Mucosa of descending colon (tissue), 3 donors: ENCODE data around the gene TYW3. TPM values are rescaled to one million over a fixed set of nuclear protein-coding genes. Genes with fewer than 3 reads are reported as not detected.

Source experiments
- ATAC-seq: fragments of 200-7000 bp; cut with Tn5 transposase; one replicate; pipeline ENCODE4 v1.9.1; 2020; ENCODE audit warnings: mild to moderate bottlenecking, moderate library complexity
- DNase-seq, 3 donors: peaks; one replicate each; pipeline ENCODE4 v3.0.0-alpha.2; 2020
- H3K36me3 ChIP-seq: fragments of 200-600 bp; one replicate; pipeline ENCODE4 v1.8.0; 2021; ENCODE audit warnings: low read depth, mild to moderate bottlenecking
- H3K4me1 ChIP-seq: fragments of 200-600 bp; one replicate; pipeline ENCODE4 v1.8.0; 2021; ENCODE audit warnings: low read depth, mild to moderate bottlenecking
- H3K4me3 ChIP-seq: fragments of 200-600 bp; one replicate; pipeline ENCODE4 v1.8.0; 2021; ENCODE audit warnings: mild to moderate bottlenecking
- H3K9me3 ChIP-seq: fragments of 200-600 bp; one replicate; pipeline ENCODE4 v1.8.0; 2021; ENCODE audit warnings: mild to moderate bottlenecking
- intact Hi-C, 2 donors: fragments of 100-400 bp; cut with DNase I in 1 of 2; cut with micrococcal nuclease in 1 of 2; formaldehyde crosslinking; loops; one replicate each; pipeline versions ENCODE4 v1.11.0 to v1.11.1; 2022; cut with DNase I, micrococcal nuclease
- total RNA-seq, 3 donors: library from RNA; stranded (reverse); fragmentation: NEBNext Ultra II Directional in 2 of 3; extraction: Animal tissue kit (Norgen Biotek cat#: 25700) in 2 of 3; gene quantifications; one replicate each; pipeline versions ENCODE4 v1.2.1 to v1.2.4, GENCODE V29; 2021 to 2023
- TF ChIP-seq, protein P1 (sequence below): fragments of 200-600 bp; IDR thresholded peaks from one replicate; pipeline ENCODE4 v1.8.0; 2022; ENCODE audit warnings: antibody characterized with exemption, mild to moderate bottlenecking
- donor health status: DM: no; HTN: no; CAD: no; lungs with moderate emphysema.
- donor health status: DM: no; HTN: no; CAD: no.
- donor health status: DM: no; HTN: yes; CAD: no.

The TYW3 gene
- total RNA-seq, 3 donors from 2014 or later: 8.3 to 24.0 (median 12.8) TPM

DNA sequence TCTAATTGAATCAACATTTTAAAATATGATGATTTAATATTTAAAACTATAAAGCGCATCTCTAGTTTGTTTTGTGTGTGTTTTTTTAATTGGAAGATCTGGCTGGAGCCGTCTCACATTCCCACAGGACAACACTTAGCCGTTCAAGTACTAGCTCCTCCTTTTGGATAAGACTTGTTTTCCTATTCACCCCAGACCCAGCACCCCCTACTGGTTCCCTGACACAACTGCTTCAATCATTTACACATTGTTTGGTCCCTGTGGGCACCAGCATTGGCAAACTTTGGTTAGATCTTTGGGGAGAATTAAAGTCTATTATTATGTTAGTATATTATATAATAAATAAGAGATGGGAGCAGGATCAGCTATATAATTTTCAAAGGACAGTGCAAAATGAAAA lies 34.5 kb downstream of the TYW3 start:
- Histone ChIP-seq H3K4me1 (no peaks in the 10 kb centered on the region), H3K4me3 (no peak overlapping the region), H3K36me3 (no peaks in the 10 kb centered on the region), H3K9me3 (no peaks in the 10 kb centered on the region)
- ATAC-seq: peak; percentile 33
- no peak for DNase-seq
- intact Hi-C loops: loop anchor here in 1 of 2 donors (10.0 kb wide), 1 partner anchor 437 kb away; no protein-coding TSS in a partner anchor
- TF ChIP-seq, protein P1, sequence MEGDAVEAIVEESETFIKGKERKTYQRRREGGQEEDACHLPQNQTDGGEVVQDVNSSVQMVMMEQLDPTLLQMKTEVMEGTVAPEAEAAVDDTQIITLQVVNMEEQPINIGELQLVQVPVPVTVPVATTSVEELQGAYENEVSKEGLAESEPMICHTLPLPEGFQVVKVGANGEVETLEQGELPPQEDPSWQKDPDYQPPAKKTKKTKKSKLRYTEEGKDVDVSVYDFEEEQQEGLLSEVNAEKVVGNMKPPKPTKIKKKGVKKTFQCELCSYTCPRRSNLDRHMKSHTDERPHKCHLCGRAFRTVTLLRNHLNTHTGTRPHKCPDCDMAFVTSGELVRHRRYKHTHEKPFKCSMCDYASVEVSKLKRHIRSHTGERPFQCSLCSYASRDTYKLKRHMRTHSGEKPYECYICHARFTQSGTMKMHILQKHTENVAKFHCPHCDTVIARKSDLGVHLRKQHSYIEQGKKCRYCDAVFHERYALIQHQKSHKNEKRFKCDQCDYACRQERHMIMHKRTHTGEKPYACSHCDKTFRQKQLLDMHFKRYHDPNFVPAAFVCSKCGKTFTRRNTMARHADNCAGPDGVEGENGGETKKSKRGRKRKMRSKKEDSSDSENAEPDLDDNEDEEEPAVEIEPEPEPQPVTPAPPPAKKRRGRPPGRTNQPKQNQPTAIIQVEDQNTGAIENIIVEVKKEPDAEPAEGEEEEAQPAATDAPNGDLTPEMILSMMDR: no peak

- TF ChIP-seq, protein P1: peak; percentile 40
Measured at GRCh38 chr1:74771913-74772515, 39.1 kb downstream of the TYW3 start.

DNA sequence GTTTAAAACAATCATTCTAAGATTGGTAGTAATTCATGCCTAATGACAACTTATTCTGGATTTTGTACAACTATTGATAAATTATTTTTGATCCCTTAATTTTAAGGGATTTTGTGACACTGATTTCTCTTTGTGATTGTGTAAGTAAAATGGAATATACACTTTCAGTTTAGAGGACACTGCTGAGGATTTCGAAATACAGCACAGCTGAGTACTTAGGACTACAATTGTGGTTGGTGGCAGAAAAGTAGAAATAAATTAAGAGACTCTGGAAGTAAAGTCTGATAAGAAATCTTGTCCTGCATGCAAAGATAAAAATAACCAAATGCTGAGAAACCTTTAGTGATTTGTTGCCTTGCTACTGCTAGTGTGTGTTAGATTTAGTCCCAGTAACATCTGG lies 40.0 kb downstream of the TYW3 start:
- no peaks in the 10 kb centered on the region for H3K36me3 ChIP-seq
- TF ChIP-seq, protein P1: no peak
- intact Hi-C loops: loop anchor here in 1 of 2 donors (10.0 kb wide), 1 partner anchor 432 kb away; no protein-coding TSS in a partner anchor
- no peak overlapping the region for H3K4me3 ChIP-seq
- H3K4me1 ChIP-seq: no peaks in the 10 kb centered on the region
- ATAC-seq (no peak), DNase-seq (no peak)
- no peaks in the 10 kb centered on the region for H3K9me3 ChIP-seq

More at GRCh38 chr1:74771913-74772515, 39.1 kb downstream of the TYW3 start:
- ATAC-seq (peak; percentile 42), DNase-seq (peak in 1 of 3 donors; percentile 44)
- Histone ChIP-seq H3K9me3 (no peaks in the 10 kb centered on the region), H3K4me3 (no peak overlapping the region), H3K4me1 (no peaks in the 10 kb centered on the region), H3K36me3 (no peaks in the 10 kb centered on the region)
- intact Hi-C loops: loop anchor here in 1 of 2 donors (10.0 kb wide), 1 partner anchor 433 kb away; no protein-coding TSS in a partner anchor

DNA sequence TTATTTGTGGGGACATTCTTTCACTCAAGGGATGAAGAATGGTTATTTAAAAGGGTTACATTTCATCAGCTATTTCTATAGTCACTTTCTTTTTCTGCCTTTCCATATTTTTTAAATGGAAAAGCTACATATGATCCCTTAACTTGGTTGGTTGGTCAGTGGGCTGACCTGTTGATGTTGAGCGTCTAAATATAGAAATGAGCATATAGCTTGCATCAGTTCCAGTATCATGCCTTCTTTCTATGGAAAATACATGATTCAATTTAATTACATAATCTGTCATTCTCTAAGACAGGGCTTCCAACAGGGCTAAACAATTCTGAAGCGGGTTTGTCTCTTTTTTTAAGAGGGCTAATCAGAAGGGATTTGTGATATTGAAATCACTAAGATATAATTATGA lies 40.6 kb downstream of the TYW3 start:
- Histone ChIP-seq H3K9me3 (no peaks in the 10 kb centered on the region), H3K4me3 (no peak overlapping the region), H3K4me1 (no peaks in the 10 kb centered on the region), H3K36me3 (no peaks in the 10 kb centered on the region)
- TF ChIP-seq, protein P1: no peak
- intact Hi-C loops: loop anchor here in 1 of 2 donors (10.0 kb wide), 1 partner anchor 431 kb away; no protein-coding TSS in a partner anchor
- DNase-seq (no peak), ATAC-seq (no peak)

DNA sequence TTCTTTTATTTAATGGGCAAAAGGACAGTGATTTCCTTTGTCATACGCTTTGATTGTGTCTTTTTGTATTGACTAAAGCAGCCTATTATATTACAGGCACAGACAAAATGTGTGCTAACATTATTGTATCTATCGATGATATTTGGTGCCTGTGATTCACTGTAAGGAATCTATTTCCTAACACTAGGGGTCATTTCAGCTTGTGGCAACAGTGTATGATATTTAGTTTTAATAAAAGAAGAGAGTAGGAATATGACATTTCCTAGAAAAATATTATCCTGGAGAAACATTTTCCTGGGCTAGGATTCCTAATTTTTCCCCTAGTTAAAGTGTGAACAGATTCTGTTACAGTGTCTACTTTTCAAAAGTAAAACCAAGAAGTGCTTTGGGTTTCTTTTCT lies 42.8 kb downstream of the TYW3 start:
- ATAC-seq (no peak), DNase-seq (no peak)
- intact Hi-C loops: loop anchor here in 1 of 2 donors (10.0 kb wide), 1 partner anchor 429 kb away; no protein-coding TSS in a partner anchor
- Histone ChIP-seq H3K9me3 (no peaks in the 10 kb centered on the region), H3K36me3 (no peaks in the 10 kb centered on the region), H3K4me3 (no peak overlapping the region), H3K4me1 (no peaks in the 10 kb centered on the region)
- TF ChIP-seq, protein P1: no peak
